ENCODE results near the gene ZDHHC11B.

DNA sequence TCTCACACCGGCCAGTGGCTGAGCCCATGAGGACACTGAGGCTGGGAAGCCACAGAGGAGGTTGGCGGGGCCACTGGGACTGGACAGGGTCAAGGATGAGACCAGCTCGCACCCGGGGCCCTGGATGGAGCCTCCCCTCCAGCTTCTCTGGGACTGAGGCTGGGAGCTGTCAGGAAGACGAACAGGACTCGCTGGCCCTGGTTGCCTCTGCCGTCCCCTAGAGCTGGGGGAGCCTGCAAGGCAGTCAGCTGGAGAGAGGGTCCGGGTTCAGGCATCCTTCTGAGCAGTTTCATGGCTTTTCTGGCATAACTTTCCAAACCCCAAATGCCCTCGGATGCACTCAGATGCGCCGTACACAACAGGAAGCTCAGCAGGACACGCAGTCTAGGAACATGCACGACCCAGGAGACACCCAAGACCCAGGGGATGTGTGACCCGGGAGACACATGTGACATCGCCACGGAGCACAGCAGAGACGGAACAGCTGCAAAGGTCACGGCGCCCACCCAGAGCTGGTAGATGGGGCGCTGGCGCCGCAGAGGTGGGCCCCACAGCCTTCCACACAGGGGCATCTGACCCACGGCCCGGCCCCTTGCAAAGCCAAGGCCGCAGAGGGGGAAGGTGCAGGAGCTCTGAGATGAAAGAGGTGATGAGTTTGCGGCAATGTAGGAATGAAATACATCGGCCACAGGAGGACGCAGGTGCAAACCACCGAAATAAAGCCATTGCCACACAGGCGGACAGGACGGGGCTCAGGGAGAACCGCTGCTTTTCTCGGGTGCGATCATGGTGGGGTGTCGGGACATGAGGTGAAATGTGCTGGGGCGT is 108.4 kb downstream of the ZDHHC11B start:
- TF ChIP-seq CTCF (IDR thresholded peaks at IDR 0.05; ENCODE audit: insufficient read depth, low read length), result no peak
- no peak; the same call in none of the 2 replicates for TF ChIP-seq POLR2AphosphoS5 (IDR thresholded peaks at IDR 0.05; ENCODE audit: low read depth)
- TF ChIP-seq, protein P1, sequence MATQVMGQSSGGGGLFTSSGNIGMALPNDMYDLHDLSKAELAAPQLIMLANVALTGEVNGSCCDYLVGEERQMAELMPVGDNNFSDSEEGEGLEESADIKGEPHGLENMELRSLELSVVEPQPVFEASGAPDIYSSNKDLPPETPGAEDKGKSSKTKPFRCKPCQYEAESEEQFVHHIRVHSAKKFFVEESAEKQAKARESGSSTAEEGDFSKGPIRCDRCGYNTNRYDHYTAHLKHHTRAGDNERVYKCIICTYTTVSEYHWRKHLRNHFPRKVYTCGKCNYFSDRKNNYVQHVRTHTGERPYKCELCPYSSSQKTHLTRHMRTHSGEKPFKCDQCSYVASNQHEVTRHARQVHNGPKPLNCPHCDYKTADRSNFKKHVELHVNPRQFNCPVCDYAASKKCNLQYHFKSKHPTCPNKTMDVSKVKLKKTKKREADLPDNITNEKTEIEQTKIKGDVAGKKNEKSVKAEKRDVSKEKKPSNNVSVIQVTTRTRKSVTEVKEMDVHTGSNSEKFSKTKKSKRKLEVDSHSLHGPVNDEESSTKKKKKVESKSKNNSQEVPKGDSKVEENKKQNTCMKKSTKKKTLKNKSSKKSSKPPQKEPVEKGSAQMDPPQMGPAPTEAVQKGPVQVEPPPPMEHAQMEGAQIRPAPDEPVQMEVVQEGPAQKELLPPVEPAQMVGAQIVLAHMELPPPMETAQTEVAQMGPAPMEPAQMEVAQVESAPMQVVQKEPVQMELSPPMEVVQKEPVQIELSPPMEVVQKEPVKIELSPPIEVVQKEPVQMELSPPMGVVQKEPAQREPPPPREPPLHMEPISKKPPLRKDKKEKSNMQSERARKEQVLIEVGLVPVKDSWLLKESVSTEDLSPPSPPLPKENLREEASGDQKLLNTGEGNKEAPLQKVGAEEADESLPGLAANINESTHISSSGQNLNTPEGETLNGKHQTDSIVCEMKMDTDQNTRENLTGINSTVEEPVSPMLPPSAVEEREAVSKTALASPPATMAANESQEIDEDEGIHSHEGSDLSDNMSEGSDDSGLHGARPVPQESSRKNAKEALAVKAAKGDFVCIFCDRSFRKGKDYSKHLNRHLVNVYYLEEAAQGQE (IDR thresholded peaks at IDR 0.05; ENCODE audit: insufficient replicate concordance, low read depth), result no peak
- TF ChIP-seq GABPA (IDR thresholded peaks at IDR 0.05; ENCODE audit: low read depth), result no peak
